Peyer's patch (tissue), 4 donors: ENCODE results near the gene GRAMD4. TPM values are rescaled to one million over a fixed set of nuclear protein-coding genes. Genes with fewer than 3 reads are reported as not detected.

Experiments
- DNase-seq, 3 donors: peaks; one replicate each; pipeline ENCODE4 v3.0.0-alpha.2; 2017 to 2019
- H3K27ac ChIP-seq, 4 donors: fragments of 200-600 bp; sonication (generic); one replicate each; pipeline ENCODE4 v1.5.1; 2016 to 2019
- H3K27me3 ChIP-seq, 2 donors: fragments of 200-600 bp; sonication (generic); one replicate each; pipeline ENCODE4 v1.5.1; 2019
- H3K36me3 ChIP-seq, 3 donors: fragments of 200-600 bp; sonication (generic); one replicate each; pipeline ENCODE4 v1.5.1; 2016 to 2019
- H3K4me1 ChIP-seq, 4 donors: fragments of 200-600 bp; sonication (generic); one replicate each; pipeline ENCODE4 v1.5.1; 2016 to 2019
- H3K4me3 ChIP-seq, 4 donors: fragments of 200-600 bp; sonication (generic); 1 replicate in 3 of 4; 2 replicates in 1 of 4; pipeline ENCODE4 v1.5.1; 2016 to 2019; ENCODE audit warnings: mild to moderate bottlenecking in 1 of 4
- H3K9me3 ChIP-seq, 4 donors: fragments of 200-600 bp; sonication (generic); one replicate each; pipeline ENCODE4 v1.5.1; 2016 to 2019; ENCODE audit warnings: mild to moderate bottlenecking in 1 of 4
- POLR2A ChIP-seq, 2 donors: fragments of 450-650 bp; IDR thresholded peaks; one replicate each; pipeline ENCODE4 v1.5.1; 2017; ENCODE audit warnings: antibody characterized with exemption in 2 of 2, mild to moderate bottlenecking in 2 of 2, moderate library complexity in 2 of 2
- total RNA-seq, 4 donors: library from RNA; depleted of rRNA; stranded (reverse); fragments of >200 nt; gene quantifications; one replicate each; pipeline ENCODE4 v1.1.0, GENCODE V29; 2016
- TF ChIP-seq, protein P1 (sequence below), 6 experiments: fragments of 450-650 bp in 4 of 6; fragments of 200-600 bp in 2 of 6; sonication (generic) in 1 of 6; IDR thresholded peaks; one replicate each; pipeline ENCODE4 v1.5.1; 2017 to 2019; ENCODE audit warnings: antibody characterized with exemption in 6 of 6, mild to moderate bottlenecking in 3 of 6, moderate library complexity in 1 of 6

GRAMD4 gene
- total RNA-seq, 4 donors from 2014 or later: 98.2 to 428 (median 422) TPM

DNA sequence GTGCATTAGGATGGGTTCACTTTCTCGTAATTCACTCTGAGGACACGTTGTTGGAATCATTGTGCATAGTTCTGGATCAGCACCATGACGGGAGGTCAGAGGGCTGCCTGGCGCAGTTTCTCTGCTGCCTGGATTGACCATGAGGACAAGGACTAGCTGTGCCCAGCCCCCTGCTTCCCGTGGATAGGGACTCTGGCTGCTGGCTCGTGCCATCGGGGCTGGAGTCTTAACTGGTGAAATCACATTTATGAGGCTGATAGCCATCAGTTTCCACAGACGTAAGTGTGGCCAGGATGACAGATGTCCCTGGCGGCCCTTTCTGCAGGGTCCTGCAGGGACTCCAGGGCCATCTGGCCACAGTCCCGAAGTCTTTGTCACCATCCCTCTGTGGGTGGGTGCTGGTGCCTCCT, 24.1 kb upstream of the GRAMD4 start:
- peak in 1 of 3 donors; percentile 58 for DNase-seq
- TF ChIP-seq, protein P1, sequence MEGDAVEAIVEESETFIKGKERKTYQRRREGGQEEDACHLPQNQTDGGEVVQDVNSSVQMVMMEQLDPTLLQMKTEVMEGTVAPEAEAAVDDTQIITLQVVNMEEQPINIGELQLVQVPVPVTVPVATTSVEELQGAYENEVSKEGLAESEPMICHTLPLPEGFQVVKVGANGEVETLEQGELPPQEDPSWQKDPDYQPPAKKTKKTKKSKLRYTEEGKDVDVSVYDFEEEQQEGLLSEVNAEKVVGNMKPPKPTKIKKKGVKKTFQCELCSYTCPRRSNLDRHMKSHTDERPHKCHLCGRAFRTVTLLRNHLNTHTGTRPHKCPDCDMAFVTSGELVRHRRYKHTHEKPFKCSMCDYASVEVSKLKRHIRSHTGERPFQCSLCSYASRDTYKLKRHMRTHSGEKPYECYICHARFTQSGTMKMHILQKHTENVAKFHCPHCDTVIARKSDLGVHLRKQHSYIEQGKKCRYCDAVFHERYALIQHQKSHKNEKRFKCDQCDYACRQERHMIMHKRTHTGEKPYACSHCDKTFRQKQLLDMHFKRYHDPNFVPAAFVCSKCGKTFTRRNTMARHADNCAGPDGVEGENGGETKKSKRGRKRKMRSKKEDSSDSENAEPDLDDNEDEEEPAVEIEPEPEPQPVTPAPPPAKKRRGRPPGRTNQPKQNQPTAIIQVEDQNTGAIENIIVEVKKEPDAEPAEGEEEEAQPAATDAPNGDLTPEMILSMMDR (IDR thresholded peaks at IDR 0.05): no peak
- no peak for TF ChIP-seq POLR2A (IDR thresholded peaks at IDR 0.05)
- H3K4me1 ChIP-seq: peaks cover 0 to 34% (median 0%) of the 10 kb centered on the region in 4 donors
- no peaks in the 10 kb centered on the region for H3K9me3 ChIP-seq
- no peaks in the 10 kb centered on the region for H3K36me3 ChIP-seq
- H3K27me3 ChIP-seq: no peaks in the 10 kb centered on the region
- H3K27ac ChIP-seq: peak overlapping the region in 2 of 4 donors; percentile 22 to 26
- H3K4me3 ChIP-seq: no peak overlapping the region

DNA sequence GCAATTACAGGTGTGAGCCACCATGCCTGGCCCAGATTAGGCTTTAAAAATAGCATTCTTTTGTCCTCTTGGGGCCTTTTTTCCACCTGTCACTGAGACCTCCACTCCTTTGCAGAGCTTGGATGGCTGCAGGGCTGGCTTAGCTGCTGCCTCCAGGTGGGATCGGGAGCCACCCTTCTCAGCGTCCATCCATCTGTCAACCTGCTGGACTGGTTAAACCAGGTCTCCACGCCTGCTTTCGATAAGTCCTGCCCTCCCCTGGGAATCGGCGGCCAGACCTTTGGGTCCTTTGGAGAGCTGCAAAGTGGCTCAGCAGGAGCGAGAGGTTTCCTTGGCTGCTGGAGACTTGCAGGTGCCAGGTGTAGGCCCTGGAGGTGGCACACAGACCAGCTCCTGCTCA, 23.4 kb upstream of the GRAMD4 start:
- Histone ChIP-seq H3K4me1 (peaks cover 0 to 33% (median 0%) of the 10 kb centered on the region in 4 donors), H3K9me3 (no peaks in the 10 kb centered on the region), H3K4me3 (no peak overlapping the region), H3K36me3 (no peaks in the 10 kb centered on the region), H3K27ac (peak overlapping the region in 2 of 4 donors; percentile 26 to 59), H3K27me3 (no peaks in the 10 kb centered on the region)
- TF ChIP-seq, protein P1 (IDR thresholded peaks at IDR 0.05): peak in 4 of 6 experiments; percentile 8 to 61 (median 52)
- TF ChIP-seq POLR2A (IDR thresholded peaks at IDR 0.05): peak in 1 of 2 donors; percentile 26
- peak in 2 of 3 donors; percentile 84 to 89 for DNase-seq

DNA sequence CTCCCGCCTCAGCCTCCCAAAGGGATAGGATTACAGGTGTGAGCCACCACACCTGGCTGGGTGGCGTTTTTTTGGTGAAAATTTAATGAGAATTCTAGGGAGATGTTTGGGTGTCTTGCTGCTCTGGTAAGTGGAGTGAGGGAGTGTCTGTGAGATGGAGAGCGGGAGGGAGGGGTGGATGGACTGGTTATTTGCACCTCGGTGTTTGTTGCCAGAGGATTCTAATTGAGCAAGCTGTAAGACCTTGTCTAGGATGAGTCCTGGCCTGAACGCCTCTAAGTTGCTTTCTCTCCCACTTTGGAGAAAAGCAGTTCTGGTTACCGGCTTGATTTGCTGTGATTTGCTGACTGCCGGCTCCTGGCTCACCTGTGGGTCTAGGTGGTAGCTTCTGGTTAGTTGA, 22.0 kb upstream of the GRAMD4 start:
- Histone ChIP-seq H3K4me1 (peaks cover 0 to 27% (median 0%) of the 10 kb centered on the region in 4 donors), H3K9me3 (no peaks in the 10 kb centered on the region), H3K27ac (peak overlapping the region in 1 of 4 donors; percentile 53), H3K36me3 (no peaks in the 10 kb centered on the region), H3K27me3 (no peaks in the 10 kb centered on the region), H3K4me3 (no peak overlapping the region)
- no peak for DNase-seq
- TF ChIP-seq POLR2A (IDR thresholded peaks at IDR 0.05): no peak
- TF ChIP-seq, protein P1 (IDR thresholded peaks at IDR 0.05): no peak

DNA sequence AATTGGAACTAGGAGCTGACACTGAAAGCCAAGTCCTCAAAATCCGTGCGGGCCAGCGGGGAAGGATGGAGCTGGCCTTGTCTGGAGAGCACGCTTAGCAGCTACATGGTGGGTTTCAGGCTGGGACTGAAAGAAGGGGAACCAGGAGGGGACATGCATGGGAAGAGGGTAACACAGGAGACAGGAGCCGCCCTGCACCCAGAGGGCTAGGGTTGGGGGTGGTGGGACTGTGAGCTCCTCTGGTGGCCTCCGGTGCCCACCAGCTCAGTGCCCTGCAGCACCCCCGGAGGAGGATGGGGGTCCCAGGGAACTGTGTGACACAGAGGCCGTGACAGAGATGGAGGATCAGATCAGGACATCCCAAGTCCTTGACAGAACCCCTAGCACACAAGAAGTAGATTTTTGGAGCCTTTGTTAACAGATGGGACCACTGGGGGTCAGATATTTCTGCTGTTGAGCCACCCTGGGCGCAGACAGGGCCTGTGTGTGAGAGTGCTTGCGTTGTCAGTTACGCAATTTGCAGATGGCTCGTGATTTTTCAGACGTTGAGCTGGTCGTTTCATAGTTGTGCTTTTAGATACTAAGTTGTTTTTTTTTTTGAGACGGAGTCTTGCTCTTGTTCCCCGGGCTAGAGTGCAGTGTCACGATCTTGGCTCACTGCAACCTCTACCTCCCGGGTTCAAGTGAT, 21.3 kb upstream of the GRAMD4 start:
- no peak overlapping the region for H3K4me3 ChIP-seq
- H3K27ac ChIP-seq: peak overlapping the region in 3 of 4 donors; percentile 11 to 53 (median 25)
- no peaks in the 10 kb centered on the region for H3K9me3 ChIP-seq
- no peak for DNase-seq
- peaks cover 0 to 21% (median 0%) of the 10 kb centered on the region in 4 donors for H3K4me1 ChIP-seq
- no peak for TF ChIP-seq POLR2A (IDR thresholded peaks at IDR 0.05)
- TF ChIP-seq, protein P1 (IDR thresholded peaks at IDR 0.05): no peak
- H3K27me3 ChIP-seq: no peaks in the 10 kb centered on the region
- H3K36me3 ChIP-seq: no peaks in the 10 kb centered on the region

DNA sequence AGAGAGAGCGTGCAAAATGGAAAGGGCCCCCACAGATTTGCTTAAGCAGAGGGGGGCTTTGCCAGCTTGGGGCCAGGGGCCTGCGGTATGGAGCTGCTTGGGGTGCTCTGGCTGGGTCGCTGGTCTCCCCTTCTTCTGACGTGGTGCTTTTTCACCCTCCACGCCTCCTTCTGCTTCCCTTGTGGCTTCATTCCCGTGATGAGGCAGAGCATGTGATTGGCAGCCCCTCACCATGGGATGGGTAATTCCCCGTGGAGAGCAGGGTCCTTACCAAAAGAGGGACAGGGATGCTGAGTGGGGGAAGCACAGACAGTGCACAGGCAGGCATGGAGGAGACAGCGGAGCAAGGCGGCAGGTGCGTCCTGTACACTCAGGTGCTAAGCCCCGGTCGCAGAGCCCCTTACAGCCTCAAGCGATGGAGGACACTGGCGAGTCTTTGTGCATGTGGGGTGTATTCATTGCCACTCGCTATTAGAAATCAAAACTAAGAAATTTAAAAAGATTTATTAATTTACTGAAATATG, 19.9 kb upstream of the GRAMD4 start:
- Histone ChIP-seq H3K4me3 (no peak overlapping the region), H3K27ac (no peak overlapping the region), H3K9me3 (no peaks in the 10 kb centered on the region), H3K4me1 (peaks cover 0 to 20% (median 0%) of the 10 kb centered on the region in 4 donors), H3K27me3 (no peaks in the 10 kb centered on the region), H3K36me3 (no peaks in the 10 kb centered on the region)
- DNase-seq: no peak
- TF ChIP-seq, protein P1 (IDR thresholded peaks at IDR 0.05): no peak
- TF ChIP-seq POLR2A (IDR thresholded peaks at IDR 0.05): no peak
